Keratinocyte (primary cell): ENCODE measurements around the gene TMTC2. TPM values are rescaled to one million over a fixed set of nuclear protein-coding genes. Genes with fewer than 3 reads are reported as not detected.

Experiments used
- DNase-seq: peaks from one replicate; pipeline ENCODE4 v3.0.0-alpha.2; 2011; ENCODE audit warnings: low read depth, missing footprints, low spot score
- FAIRE-seq: peaks from 2 replicates; lab custom pipeline; 2011; peaks lifted over from hg19 to GRCh38; lab: Jason Lieb, UNC
- H2AFZ ChIP-seq: 2 replicates; pipeline ENCODE4 v1.6.0; 2012; ENCODE audit warnings: low read length, control low read depth, inconsistent platforms; ENCODE audit not compliant: control insufficient read depth
- H3K27ac ChIP-seq: 2 replicates; pipeline ENCODE4 v1.5.1; 2011; ENCODE audit warnings: low read length; ENCODE audit not compliant: control insufficient read depth, insufficient read depth
- H3K27me3 ChIP-seq: 3 replicates; pipeline ENCODE4 v1.6.0; 2011; ENCODE audit warnings: low read length; ENCODE audit not compliant: control insufficient read depth, insufficient read depth; ENCODE audit errors: extremely low read depth
- H3K36me3 ChIP-seq, 2 experiments: 2 replicates in 1 of 2; 3 replicates in 1 of 2; pipeline ENCODE4 v1.5.1; 2011; ENCODE audit warnings: low read length in 2 of 2, mild to moderate bottlenecking in 1 of 2; ENCODE audit not compliant: control insufficient read depth in 2 of 2, insufficient read depth in 2 of 2; ENCODE audit errors: extremely low read depth in 1 of 2
- H3K4me1 ChIP-seq: 3 replicates; pipeline ENCODE4 v1.5.1; 2011; ENCODE audit warnings: low read length; ENCODE audit not compliant: control insufficient read depth, insufficient read depth; ENCODE audit errors: extremely low read depth
- H3K4me2 ChIP-seq: 3 replicates; pipeline ENCODE4 v1.6.0; 2011; ENCODE audit warnings: low read depth, low read length; ENCODE audit not compliant: control insufficient read depth, insufficient read depth; ENCODE audit errors: extremely low read depth
- H3K4me3 ChIP-seq, 3 experiments: fragments of 200-600 bp in 1 of 3; sonication (generic) in 1 of 3; 2 replicates in 2 of 3; 3 replicates in 1 of 3; pipeline ENCODE4 v1.5.1; 2011 to 2016; ENCODE audit warnings: low read length in 3 of 3, mild to moderate bottlenecking in 3 of 3, control low read depth in 2 of 3, inconsistent platforms in 1 of 3, low read depth in 1 of 3, mixed read lengths in 1 of 3, mixed run types in 1 of 3, moderate library complexity in 1 of 3; ENCODE audit not compliant: control insufficient read depth in 2 of 3, insufficient read depth in 2 of 3; ENCODE audit errors: extremely low read depth in 1 of 3
- H3K79me2 ChIP-seq: 2 replicates; pipeline ENCODE4 v1.6.0; 2012; ENCODE audit warnings: low read length; ENCODE audit not compliant: control insufficient read depth, insufficient read depth
- H3K9ac ChIP-seq: 3 replicates; pipeline ENCODE4 v1.6.0; 2011; ENCODE audit warnings: low read length; ENCODE audit not compliant: control insufficient read depth, insufficient read depth; ENCODE audit errors: extremely low read depth
- H3K9me1 ChIP-seq: 3 replicates; pipeline ENCODE4 v1.6.0; 2011; ENCODE audit warnings: low read length; ENCODE audit not compliant: control insufficient read depth, insufficient read depth; ENCODE audit errors: extremely low read depth
- H3K9me3 ChIP-seq: 2 replicates; pipeline ENCODE4 v1.5.1; 2012; ENCODE audit warnings: low read depth, low read length; ENCODE audit not compliant: control insufficient read depth
- H4K20me1 ChIP-seq: 3 replicates; pipeline ENCODE4 v1.6.0; 2011; ENCODE audit warnings: low read length; ENCODE audit not compliant: control insufficient read depth, insufficient read depth; ENCODE audit errors: extremely low read depth
- EZH2 ChIP-seq: IDR thresholded peaks from one replicate; pipeline ENCODE4 v1.6.1; 2012; ENCODE audit warnings: inconsistent platforms, mild to moderate bottlenecking, low read length, moderate library complexity
- dilution Hi-C: fragments of 300-500 bp; cut with MboI; formaldehyde crosslinking; loops from one replicate; pipeline ENCODE4 v1.7.0; 2020; ENCODE audit warnings: low sequenced_read_pairs; ENCODE audit not compliant: extremely low pct_ligation_motif_present
- polyA plus RNA-seq, 5 experiments: library from polyadenylated mRNA; depleted of rRNA in 3 of 5; stranded (reverse) in 3 of 5; stranded (forward) in 1 of 5; unstranded in 1 of 5; fragments of >200 nt; gene quantifications; 1 replicate in 1 of 5; 2 replicates in 3 of 5; 3 replicates in 1 of 5; pipeline versions ENCODE4 v1.2.1 to v1.2.3, GENCODE V29; 2011 to 2012; ENCODE audit warnings: missing spikeins in 2 of 5, low read depth in 1 of 5, low replicate concordance in 1 of 5
- TF ChIP-seq, protein P1 (sequence below), 3 experiments: IDR thresholded peaks in 1 of 3; conservative IDR thresholded peaks in 1 of 3; optimal IDR thresholded peaks in 1 of 3; 2 replicates in 2 of 3; 3 replicates in 1 of 3; pipeline versions ENCODE3 to v1.5.1; 2011; ENCODE audit warnings: low read length in 3 of 3, mild to moderate bottlenecking in 3 of 3, moderate library complexity in 2 of 3, control low read depth in 1 of 3, inconsistent platforms in 1 of 3; ENCODE audit not compliant: insufficient read depth in 2 of 3; ENCODE audit errors: extremely low read depth in 1 of 3

Gene TMTC2
- polyA plus RNA-seq, 1 donor (not counting 4 experiments of a cell fraction or from before 2014, with no cell fraction given), result 3.8 TPM

DNA sequence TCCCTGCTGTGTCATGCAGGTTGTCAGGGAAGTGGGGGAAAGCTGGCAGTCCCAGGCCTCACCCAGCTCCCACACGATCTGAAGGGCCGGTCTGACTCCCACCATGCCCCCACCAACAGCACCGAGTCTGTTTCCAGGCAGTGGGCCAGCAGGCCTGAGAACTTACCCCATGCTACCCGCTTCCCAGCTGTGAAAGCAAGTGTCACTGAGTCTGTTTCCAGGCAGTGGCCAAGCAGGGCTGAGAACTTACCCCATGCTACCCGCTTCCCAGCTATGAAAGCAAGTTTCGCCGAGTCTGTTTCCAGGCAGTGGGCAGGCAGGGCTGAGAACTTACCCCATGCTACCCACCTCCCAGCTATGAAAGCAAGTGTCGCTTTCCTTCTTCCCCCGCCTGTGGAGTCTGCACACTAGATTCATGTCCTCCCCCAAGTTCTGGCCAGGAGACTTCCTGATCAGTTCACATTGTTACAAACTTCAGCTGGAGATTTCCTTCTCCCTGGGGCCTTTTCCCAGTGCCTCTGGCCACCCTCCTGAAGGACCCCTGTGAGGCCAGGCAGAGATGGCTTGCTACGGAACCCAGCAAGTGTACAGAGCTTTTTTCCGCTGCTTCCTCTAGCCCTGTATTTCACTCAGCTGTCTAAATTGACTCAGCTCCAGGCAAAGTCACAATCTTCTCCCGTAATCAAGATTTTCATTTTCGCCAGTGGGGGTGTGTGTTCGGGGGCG, 435.4 kb downstream of the TMTC2 start:
- Histone ChIP-seq H3K9me3 (no peaks in the 10 kb centered on the region), H3K27me3 (no peaks in the 10 kb centered on the region), H3K9ac (no peak overlapping the region), H2AFZ (no peak overlapping the region), H3K36me3 (no peaks in the 10 kb centered on the region), H3K79me2 (no peaks in the 10 kb centered on the region), H4K20me1 (no peaks in the 10 kb centered on the region), H3K4me2 (no peak overlapping the region), H3K4me3 (no peak overlapping the region), H3K27ac (no peak overlapping the region), H3K9me1 (no peaks in the 10 kb centered on the region), H3K4me1 (no peaks in the 10 kb centered on the region)
- dilution Hi-C loops, result no loop called here
- DNase-seq, result no peak
- no peak for FAIRE-seq
- TF ChIP-seq, protein P1, sequence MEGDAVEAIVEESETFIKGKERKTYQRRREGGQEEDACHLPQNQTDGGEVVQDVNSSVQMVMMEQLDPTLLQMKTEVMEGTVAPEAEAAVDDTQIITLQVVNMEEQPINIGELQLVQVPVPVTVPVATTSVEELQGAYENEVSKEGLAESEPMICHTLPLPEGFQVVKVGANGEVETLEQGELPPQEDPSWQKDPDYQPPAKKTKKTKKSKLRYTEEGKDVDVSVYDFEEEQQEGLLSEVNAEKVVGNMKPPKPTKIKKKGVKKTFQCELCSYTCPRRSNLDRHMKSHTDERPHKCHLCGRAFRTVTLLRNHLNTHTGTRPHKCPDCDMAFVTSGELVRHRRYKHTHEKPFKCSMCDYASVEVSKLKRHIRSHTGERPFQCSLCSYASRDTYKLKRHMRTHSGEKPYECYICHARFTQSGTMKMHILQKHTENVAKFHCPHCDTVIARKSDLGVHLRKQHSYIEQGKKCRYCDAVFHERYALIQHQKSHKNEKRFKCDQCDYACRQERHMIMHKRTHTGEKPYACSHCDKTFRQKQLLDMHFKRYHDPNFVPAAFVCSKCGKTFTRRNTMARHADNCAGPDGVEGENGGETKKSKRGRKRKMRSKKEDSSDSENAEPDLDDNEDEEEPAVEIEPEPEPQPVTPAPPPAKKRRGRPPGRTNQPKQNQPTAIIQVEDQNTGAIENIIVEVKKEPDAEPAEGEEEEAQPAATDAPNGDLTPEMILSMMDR (optimal IDR thresholded peaks at IDR 0.05 in 1 of 3, IDR thresholded peaks at IDR 0.05 in 1 of 3, conservative IDR thresholded peaks at IDR 0.05 in 1 of 3; ENCODE audit: extremely low read depth in 1 of 3, insufficient read depth in 2 of 3, low read length in 3 of 3), result no peak
- TF ChIP-seq EZH2, result no peak

DNA sequence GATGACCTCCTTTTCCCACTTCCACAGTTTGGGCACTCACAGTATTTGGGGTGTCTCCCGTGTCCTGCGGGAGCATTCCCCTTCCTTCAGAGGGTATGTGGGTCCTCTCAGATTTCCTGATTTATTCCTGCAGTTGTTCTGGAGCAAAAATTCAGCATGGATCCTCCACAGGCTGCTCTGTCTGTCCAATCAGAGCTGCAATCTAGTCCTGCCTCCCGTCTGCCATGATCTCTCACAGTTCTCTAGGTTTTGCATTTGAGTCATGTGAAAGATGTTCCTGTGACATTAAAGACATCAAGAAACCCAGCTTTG, 435.9 kb downstream of the TMTC2 start:
- Histone ChIP-seq H3K9me1 (no peaks in the 10 kb centered on the region), H3K4me3 (no peak overlapping the region), H3K36me3 (no peaks in the 10 kb centered on the region), H3K27ac (no peak overlapping the region), H3K27me3 (no peaks in the 10 kb centered on the region), H3K9me3 (no peaks in the 10 kb centered on the region), H3K4me2 (no peak overlapping the region), H3K4me1 (no peaks in the 10 kb centered on the region), H4K20me1 (no peaks in the 10 kb centered on the region), H3K9ac (no peak overlapping the region), H2AFZ (no peak overlapping the region), H3K79me2 (no peaks in the 10 kb centered on the region)
- no peak for FAIRE-seq
- dilution Hi-C loops, result no loop called here
- TF ChIP-seq, protein P1 (optimal IDR thresholded peaks at IDR 0.05 in 1 of 3, IDR thresholded peaks at IDR 0.05 in 1 of 3, conservative IDR thresholded peaks at IDR 0.05 in 1 of 3; ENCODE audit: extremely low read depth in 1 of 3, insufficient read depth in 2 of 3, low read length in 3 of 3), result no peak
- TF ChIP-seq EZH2, result no peak
- no peak for DNase-seq
